HG03025 (cell line): ENCODE results near the gene GRIN1.

Source experiments
- ATAC-seq: cut with Tn5 transposase; IDR thresholded peaks from one replicate; pipeline ENCODE4 v1.9.1; 2021; ENCODE audit warnings: mild to moderate bottlenecking, moderate library complexity; ENCODE audit not compliant: unreplicated experiment, low FRiP score

Gene GRIN1

GRCh38 chr9:137145731-137146526, 7.0 kb downstream of the GRIN1 start:
- ATAC-seq, result no peak

GRCh38 chr9:137146527-137146918, 7.6 kb downstream of the GRIN1 start:
- no peak for ATAC-seq

- ATAC-seq, result no peak
These were observed 8.3 kb downstream of the GRIN1 start for GRCh38 chr9:137147091-137147792.

- ATAC-seq, result no peak
These were observed 8.8 kb downstream of the GRIN1 start for GRCh38 chr9:137147793-137148160.

GRCh38 chr9:137148242-137148641, 9.3 kb downstream of the GRIN1 start:
- ATAC-seq, result no peak

GRCh38 chr9:137148661-137149060, 9.7 kb downstream of the GRIN1 start:
- no peak for ATAC-seq

GRCh38 chr9:137149363-137149762, 10.4 kb downstream of the GRIN1 start:
- ATAC-seq, result no peak

- peak; percentile 7 for ATAC-seq
These were observed 11.1 kb downstream of the GRIN1 start for GRCh38 chr9:137149942-137150616.

GRCh38 chr9:137150617-137151457, 11.9 kb downstream of the GRIN1 start:
- ATAC-seq, result peak; percentile 45

- ATAC-seq, result no peak
These were observed 14.0 kb downstream of the GRIN1 start for GRCh38 chr9:137152844-137153405.

GRCh38 chr9:137156567-137157375, 17.8 kb downstream of the GRIN1 start:
- no peak for ATAC-seq

GRCh38 chr9:137157618-137158415, 18.9 kb downstream of the GRIN1 start:
- ATAC-seq, result no peak

- no peak for ATAC-seq
These were observed 19.7 kb downstream of the GRIN1 start for GRCh38 chr9:137158625-137159024.

- ATAC-seq, result no peak
These were observed 20.4 kb downstream of the GRIN1 start for GRCh38 chr9:137159105-137160053.

GRCh38 chr9:137160054-137160425, 21.1 kb downstream of the GRIN1 start:
- ATAC-seq, result no peak

- no peak for ATAC-seq
These were observed 22.0 kb downstream of the GRIN1 start for GRCh38 chr9:137160716-137161557.
